PFSK-1 (cell line): Measurements from ENCODE around the gene RARRES2.

Experiments
- FOXP2 ChIP-seq: optimal IDR thresholded peaks from 2 replicates; pipeline ENCODE3; 2011; ENCODE audit warnings: borderline replicate concordance, control low read depth, inconsistent platforms; ENCODE audit not compliant: insufficient read depth; ENCODE audit errors: extremely low read length, extremely low read depth
- POLR2AphosphoS5 ChIP-seq: IDR thresholded peaks from 2 replicates; pipeline ENCODE4 v1.6.1; 2012; ENCODE audit warnings: low read depth, mild to moderate bottlenecking, control low read depth, low read length, moderate library complexity
- SIN3A ChIP-seq: IDR thresholded peaks from 2 replicates; pipeline ENCODE4 v1.6.1; 2012; ENCODE audit warnings: mild to moderate bottlenecking, low read length, moderate library complexity, borderline replicate concordance; ENCODE audit not compliant: insufficient read depth
- TAF1 ChIP-seq: IDR thresholded peaks from 2 replicates; pipeline ENCODE4 v1.6.1; 2012; ENCODE audit warnings: low read length, control low read depth, borderline replicate concordance; ENCODE audit not compliant: insufficient read depth
- TF ChIP-seq, protein P1 (sequence below), 2 experiments: IDR thresholded peaks; 2 replicates each; pipeline versions ENCODE4 v1.6.1 to v1.8.0; 2011 to 2012; ENCODE audit warnings: low read depth in 2 of 2, low read length in 2 of 2, control low read depth in 1 of 2, inconsistent platforms in 1 of 2, mild to moderate bottlenecking in 1 of 2, moderate library complexity in 1 of 2; ENCODE audit not compliant: insufficient read depth in 1 of 2

Gene RARRES2

DNA sequence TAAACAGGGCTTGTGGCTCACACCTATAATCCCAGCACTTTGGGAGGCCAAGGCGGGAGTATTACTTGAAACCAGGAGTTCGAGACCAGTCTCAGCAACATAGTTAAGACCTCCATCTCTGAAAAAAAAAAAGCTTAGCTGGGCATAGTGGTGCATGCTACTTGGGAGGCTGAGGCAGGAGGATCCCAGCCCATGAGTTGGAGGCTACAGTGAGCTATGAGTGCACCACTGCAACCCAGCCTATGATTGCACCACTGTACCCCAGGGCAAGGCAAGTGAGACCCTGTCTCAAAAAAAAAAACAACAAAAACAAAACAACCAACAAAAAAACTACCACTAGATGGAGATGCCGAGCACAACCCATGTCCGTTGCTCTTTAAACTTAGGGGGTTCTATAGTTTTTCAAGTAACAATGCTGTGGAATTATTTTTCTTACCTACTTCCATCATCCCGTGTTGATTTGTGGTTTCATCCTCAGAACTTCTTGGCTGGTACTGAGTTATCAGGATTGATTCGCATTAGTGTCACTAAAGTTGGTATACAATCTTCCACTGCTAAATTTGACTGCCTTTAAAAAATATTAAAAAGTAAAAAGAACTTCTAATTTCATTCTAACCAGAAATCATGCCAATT, 15.0 kb upstream of the RARRES2 start:
- TF ChIP-seq, protein P1, sequence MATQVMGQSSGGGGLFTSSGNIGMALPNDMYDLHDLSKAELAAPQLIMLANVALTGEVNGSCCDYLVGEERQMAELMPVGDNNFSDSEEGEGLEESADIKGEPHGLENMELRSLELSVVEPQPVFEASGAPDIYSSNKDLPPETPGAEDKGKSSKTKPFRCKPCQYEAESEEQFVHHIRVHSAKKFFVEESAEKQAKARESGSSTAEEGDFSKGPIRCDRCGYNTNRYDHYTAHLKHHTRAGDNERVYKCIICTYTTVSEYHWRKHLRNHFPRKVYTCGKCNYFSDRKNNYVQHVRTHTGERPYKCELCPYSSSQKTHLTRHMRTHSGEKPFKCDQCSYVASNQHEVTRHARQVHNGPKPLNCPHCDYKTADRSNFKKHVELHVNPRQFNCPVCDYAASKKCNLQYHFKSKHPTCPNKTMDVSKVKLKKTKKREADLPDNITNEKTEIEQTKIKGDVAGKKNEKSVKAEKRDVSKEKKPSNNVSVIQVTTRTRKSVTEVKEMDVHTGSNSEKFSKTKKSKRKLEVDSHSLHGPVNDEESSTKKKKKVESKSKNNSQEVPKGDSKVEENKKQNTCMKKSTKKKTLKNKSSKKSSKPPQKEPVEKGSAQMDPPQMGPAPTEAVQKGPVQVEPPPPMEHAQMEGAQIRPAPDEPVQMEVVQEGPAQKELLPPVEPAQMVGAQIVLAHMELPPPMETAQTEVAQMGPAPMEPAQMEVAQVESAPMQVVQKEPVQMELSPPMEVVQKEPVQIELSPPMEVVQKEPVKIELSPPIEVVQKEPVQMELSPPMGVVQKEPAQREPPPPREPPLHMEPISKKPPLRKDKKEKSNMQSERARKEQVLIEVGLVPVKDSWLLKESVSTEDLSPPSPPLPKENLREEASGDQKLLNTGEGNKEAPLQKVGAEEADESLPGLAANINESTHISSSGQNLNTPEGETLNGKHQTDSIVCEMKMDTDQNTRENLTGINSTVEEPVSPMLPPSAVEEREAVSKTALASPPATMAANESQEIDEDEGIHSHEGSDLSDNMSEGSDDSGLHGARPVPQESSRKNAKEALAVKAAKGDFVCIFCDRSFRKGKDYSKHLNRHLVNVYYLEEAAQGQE (IDR thresholded peaks at IDR 0.05; ENCODE audit: insufficient read depth in 1 of 2, low read depth in 2 of 2, low read length in 2 of 2), result no peak
- TF ChIP-seq SIN3A (no peak), TAF1 (no peak), FOXP2 (no peak), POLR2AphosphoS5 (no peak)

GRCh38 chr7:150355666-150356059, 14.2 kb upstream of the RARRES2 start:
- TF ChIP-seq SIN3A (no peak), TAF1 (no peak), FOXP2 (no peak), POLR2AphosphoS5 (no peak)
- TF ChIP-seq, protein P1 (IDR thresholded peaks at IDR 0.05; ENCODE audit: insufficient read depth in 1 of 2, low read depth in 2 of 2, low read length in 2 of 2), result no peak

GRCh38 chr7:150351587-150352194, 10.3 kb upstream of the RARRES2 start:
- no peak for TF ChIP-seq FOXP2
- TF ChIP-seq, protein P1 (IDR thresholded peaks at IDR 0.05; ENCODE audit: insufficient read depth in 1 of 2, low read depth in 2 of 2, low read length in 2 of 2), result no peak
- no peak for TF ChIP-seq SIN3A
- no peak for TF ChIP-seq POLR2AphosphoS5
- TF ChIP-seq TAF1, result no peak

DNA sequence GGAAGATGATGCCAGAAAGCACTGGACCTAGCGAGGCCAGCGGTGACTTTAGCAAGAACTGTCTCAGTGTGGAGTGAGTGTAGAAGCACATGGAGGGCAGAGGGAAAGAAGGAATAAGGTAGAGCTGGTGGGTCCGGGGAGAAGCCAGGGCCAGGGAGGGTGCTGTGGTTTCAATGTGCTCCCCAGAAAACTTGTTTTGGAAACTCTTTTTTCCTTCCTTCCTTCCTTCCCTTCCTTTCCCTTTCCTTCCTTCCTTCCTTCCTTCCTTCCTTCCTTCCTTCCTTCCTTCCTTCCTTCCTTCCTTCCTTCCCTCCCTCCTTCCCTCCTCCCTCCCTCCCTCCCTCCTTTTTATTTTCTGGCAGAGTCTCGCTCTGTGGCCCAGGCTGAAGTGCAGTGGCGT, 5.5 kb upstream of the RARRES2 start:
- no peak for TF ChIP-seq POLR2AphosphoS5

GRCh38 chr7:150345012-150345411, 3.6 kb upstream of the RARRES2 start:
- TF ChIP-seq FOXP2, result no peak
- no peak for TF ChIP-seq POLR2AphosphoS5
- TF ChIP-seq, protein P1 (IDR thresholded peaks at IDR 0.05; ENCODE audit: insufficient read depth in 1 of 2, low read depth in 2 of 2, low read length in 2 of 2), result no peak
- no peak for TF ChIP-seq SIN3A
- no peak for TF ChIP-seq TAF1
